ENCODE results near the gene NHEJ1.

DNA sequence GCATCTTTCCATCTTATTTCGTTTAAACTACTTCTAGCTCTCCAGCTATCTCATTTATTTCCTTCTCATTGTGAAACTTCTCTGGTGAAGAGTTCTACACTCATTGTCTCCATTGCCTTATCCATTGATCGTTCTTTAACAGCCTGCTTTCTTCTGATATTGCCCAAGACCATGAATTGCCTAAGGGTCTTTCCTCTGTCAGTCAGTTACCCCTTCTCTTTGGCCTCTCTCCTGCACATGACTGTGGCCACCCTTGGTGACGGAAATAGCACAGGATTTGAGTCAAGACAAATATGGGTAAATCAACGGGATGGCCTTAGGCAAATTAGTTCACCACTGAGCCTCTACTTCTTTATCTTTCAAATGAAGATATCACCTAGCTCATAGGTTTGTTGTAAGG lies 26.6 kb downstream of the NHEJ1 start:
- TF ChIP-seq, protein P1, sequence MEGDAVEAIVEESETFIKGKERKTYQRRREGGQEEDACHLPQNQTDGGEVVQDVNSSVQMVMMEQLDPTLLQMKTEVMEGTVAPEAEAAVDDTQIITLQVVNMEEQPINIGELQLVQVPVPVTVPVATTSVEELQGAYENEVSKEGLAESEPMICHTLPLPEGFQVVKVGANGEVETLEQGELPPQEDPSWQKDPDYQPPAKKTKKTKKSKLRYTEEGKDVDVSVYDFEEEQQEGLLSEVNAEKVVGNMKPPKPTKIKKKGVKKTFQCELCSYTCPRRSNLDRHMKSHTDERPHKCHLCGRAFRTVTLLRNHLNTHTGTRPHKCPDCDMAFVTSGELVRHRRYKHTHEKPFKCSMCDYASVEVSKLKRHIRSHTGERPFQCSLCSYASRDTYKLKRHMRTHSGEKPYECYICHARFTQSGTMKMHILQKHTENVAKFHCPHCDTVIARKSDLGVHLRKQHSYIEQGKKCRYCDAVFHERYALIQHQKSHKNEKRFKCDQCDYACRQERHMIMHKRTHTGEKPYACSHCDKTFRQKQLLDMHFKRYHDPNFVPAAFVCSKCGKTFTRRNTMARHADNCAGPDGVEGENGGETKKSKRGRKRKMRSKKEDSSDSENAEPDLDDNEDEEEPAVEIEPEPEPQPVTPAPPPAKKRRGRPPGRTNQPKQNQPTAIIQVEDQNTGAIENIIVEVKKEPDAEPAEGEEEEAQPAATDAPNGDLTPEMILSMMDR (IDR thresholded peaks at IDR 0.05): no peak
- TF ChIP-seq POLR2A (IDR thresholded peaks at IDR 0.05) (no peak), EP300 (IDR thresholded peaks at IDR 0.05) (no peak)
